Osteoblast (primary cell): ENCODE data around the gene UCP1. TPM values are rescaled to one million over a fixed set of nuclear protein-coding genes. Genes with fewer than 3 reads are reported as not detected.
"Not testable (repeated sequence)": the region's sequence is repeated elsewhere in the genome, so short reads cannot be mapped to it uniquely, and the experiment has no call there.

Source experiments
- DNase-seq: peaks from one replicate; pipeline ENCODE4 v3.0.0; 2011; ENCODE audit warnings: low spot score, mixed read lengths; ENCODE audit not compliant: insufficient read length; ENCODE audit errors: missing footprints
- H2AFZ ChIP-seq: 2 replicates; pipeline ENCODE4 v1.6.0; 2011; ENCODE audit warnings: mild to moderate bottlenecking, low read length
- H3K27ac ChIP-seq: 2 replicates; pipeline ENCODE4 v1.5.1; 2011; ENCODE audit warnings: mild to moderate bottlenecking, low read depth, low read length, moderate library complexity
- H3K27me3 ChIP-seq: 2 replicates; pipeline ENCODE4 v1.6.0; 2012; ENCODE audit warnings: mild to moderate bottlenecking, control low read depth, inconsistent platforms, low read length, moderate library complexity; ENCODE audit not compliant: insufficient read depth
- H3K36me3 ChIP-seq: 2 replicates; pipeline ENCODE4 v1.5.1; 2011; ENCODE audit warnings: mild to moderate bottlenecking, low read length, control low read depth, moderate library complexity; ENCODE audit not compliant: insufficient read depth
- H3K4me1 ChIP-seq: 2 replicates; pipeline ENCODE4 v1.5.1; 2011; ENCODE audit warnings: mild to moderate bottlenecking, low read length, control low read depth, moderate library complexity; ENCODE audit not compliant: insufficient read depth
- H3K4me2 ChIP-seq: 2 replicates; pipeline ENCODE4 v1.6.0; 2011; ENCODE audit warnings: mild to moderate bottlenecking, low read length; ENCODE audit not compliant: insufficient read depth
- H3K4me3 ChIP-seq: fragments of 200-600 bp; sonication (generic); 3 replicates; pipeline ENCODE4 v1.5.1; 2012; ENCODE audit warnings: mild to moderate bottlenecking, low read length, inconsistent platforms; ENCODE audit not compliant: insufficient read depth
- H3K79me2 ChIP-seq: 2 replicates; pipeline ENCODE4 v1.6.0; 2012; ENCODE audit warnings: mild to moderate bottlenecking, low read length, control low read depth, inconsistent platforms; ENCODE audit not compliant: insufficient read depth
- H3K9me3 ChIP-seq: 2 replicates; pipeline ENCODE4 v1.5.1; 2011; ENCODE audit warnings: low read depth, low read length, control low read depth
- H4K20me1 ChIP-seq: 2 replicates; pipeline ENCODE4 v1.6.0; 2012; ENCODE audit warnings: mild to moderate bottlenecking, low read length, control low read depth; ENCODE audit not compliant: insufficient read depth
- small RNA-seq: library from RNA; depleted of rRNA; stranded (forward); fragments of <200 nt; gene quantifications from one replicate; pipeline ENCODE3, GENCODE V24; 2012
- total RNA-seq: library from RNA; depleted of rRNA; stranded (reverse); fragments of >200 nt; gene quantifications from 2 replicates; pipeline ENCODE4 v1.2.3, GENCODE V29; 2012
- TF ChIP-seq, protein P1 (sequence below): IDR thresholded peaks from 2 replicates; pipeline ENCODE4 v1.5.1; 2011; ENCODE audit warnings: mild to moderate bottlenecking, low read depth, low read length, moderate library complexity; ENCODE audit errors: extremely low read depth

The UCP1 gene
- total RNA-seq, 1 donor: not detected

GRCh38 chr4:140523857-140524742 is 44.7 kb downstream of the UCP1 start, which contains the start of gene ELMOD2:
Gene ELMOD2 (plus strand): TSS chr4:140524168. CDS start chr4:140525429, 1,261 bp downstream.
- DNase-seq: peak; percentile 98
- Histone ChIP-seq H4K20me1 (no peaks in the 10 kb centered on the region), H3K9me3 (no peaks in the 10 kb centered on the region), H3K4me1 (peaks cover 14% of the 10 kb centered on the region), H3K36me3 (peaks cover 6% of the 10 kb centered on the region), H3K27me3 (no peaks in the 10 kb centered on the region), H3K4me2 (peak within 1 kb of the TSS; percentile 98), H3K4me3 (peak within 1 kb of the TSS; percentile 83), H2AFZ (peak within 1 kb of the TSS; percentile 94), H3K27ac (peak within 1 kb of the TSS; percentile 65), H3K79me2 (peaks cover 23% of the 10 kb centered on the region)
- TF ChIP-seq, protein P1, sequence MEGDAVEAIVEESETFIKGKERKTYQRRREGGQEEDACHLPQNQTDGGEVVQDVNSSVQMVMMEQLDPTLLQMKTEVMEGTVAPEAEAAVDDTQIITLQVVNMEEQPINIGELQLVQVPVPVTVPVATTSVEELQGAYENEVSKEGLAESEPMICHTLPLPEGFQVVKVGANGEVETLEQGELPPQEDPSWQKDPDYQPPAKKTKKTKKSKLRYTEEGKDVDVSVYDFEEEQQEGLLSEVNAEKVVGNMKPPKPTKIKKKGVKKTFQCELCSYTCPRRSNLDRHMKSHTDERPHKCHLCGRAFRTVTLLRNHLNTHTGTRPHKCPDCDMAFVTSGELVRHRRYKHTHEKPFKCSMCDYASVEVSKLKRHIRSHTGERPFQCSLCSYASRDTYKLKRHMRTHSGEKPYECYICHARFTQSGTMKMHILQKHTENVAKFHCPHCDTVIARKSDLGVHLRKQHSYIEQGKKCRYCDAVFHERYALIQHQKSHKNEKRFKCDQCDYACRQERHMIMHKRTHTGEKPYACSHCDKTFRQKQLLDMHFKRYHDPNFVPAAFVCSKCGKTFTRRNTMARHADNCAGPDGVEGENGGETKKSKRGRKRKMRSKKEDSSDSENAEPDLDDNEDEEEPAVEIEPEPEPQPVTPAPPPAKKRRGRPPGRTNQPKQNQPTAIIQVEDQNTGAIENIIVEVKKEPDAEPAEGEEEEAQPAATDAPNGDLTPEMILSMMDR: peak; percentile 90

DNA sequence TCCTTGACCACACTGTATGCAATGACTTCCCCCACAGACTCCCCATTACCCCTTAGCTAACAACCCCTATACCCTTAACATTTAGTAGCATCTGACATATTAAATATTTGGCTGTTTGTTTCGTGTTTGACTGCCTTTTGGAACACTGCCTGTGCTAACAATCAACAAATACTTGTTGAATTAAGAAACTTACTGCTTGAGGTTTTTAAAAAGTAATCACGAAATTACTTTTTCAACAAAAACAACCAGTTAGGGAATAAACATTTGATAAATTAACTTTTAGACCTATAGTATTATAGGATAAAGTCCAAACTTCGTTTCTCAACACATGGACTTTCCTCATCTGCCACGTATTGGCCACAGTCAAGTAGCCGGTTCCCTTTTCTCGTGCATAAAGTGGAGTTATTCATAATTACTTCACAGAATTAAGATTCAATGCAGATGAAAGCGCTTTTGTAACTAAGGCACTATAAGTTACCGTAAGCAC is 45.3 kb downstream of the UCP1 start:
- H2AFZ ChIP-seq: peak overlapping the region; percentile 94
- H3K4me1 ChIP-seq: peaks cover 14% of the 10 kb centered on the region
- H3K27ac ChIP-seq: no peak overlapping the region
- DNase-seq: no peak
- H3K79me2 ChIP-seq: peaks cover 23% of the 10 kb centered on the region
- H4K20me1 ChIP-seq: no peaks in the 10 kb centered on the region
- H3K27me3 ChIP-seq: no peaks in the 10 kb centered on the region
- no peaks in the 10 kb centered on the region for H3K9me3 ChIP-seq
- H3K4me3 ChIP-seq: peak overlapping the region; percentile 83
- TF ChIP-seq, protein P1: no peak
- peak overlapping the region; percentile 98 for H3K4me2 ChIP-seq
- H3K36me3 ChIP-seq: peaks cover 6% of the 10 kb centered on the region

GRCh38 chr4:140515423-140515822 is 53.3 kb downstream of the UCP1 start:
- H3K9me3 ChIP-seq: no peaks in the 10 kb centered on the region
- DNase-seq: no peak
- no peaks in the 10 kb centered on the region for H4K20me1 ChIP-seq
- H3K36me3 ChIP-seq: no peaks in the 10 kb centered on the region
- H3K27ac ChIP-seq: no peak overlapping the region
- peaks cover 6% of the 10 kb centered on the region for H3K27me3 ChIP-seq
- no peaks in the 10 kb centered on the region for H3K79me2 ChIP-seq
- TF ChIP-seq, protein P1: no peak
- H3K4me2 ChIP-seq: no peak overlapping the region
- no peak overlapping the region for H2AFZ ChIP-seq
- no peaks in the 10 kb centered on the region for H3K4me1 ChIP-seq
- H3K4me3 ChIP-seq: no peak overlapping the region

DNA sequence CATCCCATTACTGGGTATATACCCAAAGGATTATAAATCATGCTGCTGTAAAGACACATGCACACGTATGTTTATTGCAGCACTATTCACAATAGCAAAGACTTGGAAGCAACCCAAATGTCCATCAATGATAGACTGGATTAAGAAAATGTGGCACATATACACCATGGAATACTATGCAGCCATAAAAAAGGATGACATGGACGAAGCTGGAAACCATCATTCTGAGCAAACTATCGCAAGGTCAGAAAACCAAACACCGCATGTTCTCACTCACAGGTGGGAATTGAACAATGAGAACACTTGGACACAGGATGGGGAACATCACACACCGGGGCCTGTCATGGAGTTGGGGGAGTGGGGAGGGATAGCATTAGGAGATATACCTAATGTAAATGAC is 55.0 kb downstream of the UCP1 start:
- H4K20me1 ChIP-seq, H3K4me1 ChIP-seq, H3K9me3 ChIP-seq, H3K27ac ChIP-seq, DNase-seq, H3K4me2 ChIP-seq, H3K79me2 ChIP-seq, H2AFZ ChIP-seq, H3K27me3 ChIP-seq, H3K36me3 ChIP-seq, H3K4me3 ChIP-seq: not testable (repeated sequence)

Small RNA genes lying within 50 kb of the gene (small RNA-seq; reads per million reads assigned to genes)
- gene AC108019.1: not detected
- not detected for gene RN7SL152P

Other genes with a start within 250 kb of the UCP1 start
- gene SCOC, start 195.3 kb downstream of the UCP1 start, total RNA-seq: 52.5 and 57.9 TPM in 2 replicates
- under 0.01 and 0.72 TPM in 2 replicates for gene CLGN, start 141.3 kb downstream of the UCP1 start, total RNA-seq
- gene MGAT4D, start 70.7 kb downstream of the UCP1 start, total RNA-seq: not detected in 2 replicates
- gene ELMOD2, start 44.8 kb downstream of the UCP1 start, total RNA-seq: 33.6 and 35.1 TPM in 2 replicates
- gene TBC1D9, start 187.4 kb upstream of the UCP1 start, total RNA-seq: 19.4 and 19.5 TPM in 2 replicates